H7 (cell line): Measurements from ENCODE around the gene CREBRF. TPM values are rescaled to one million over a fixed set of nuclear protein-coding genes. Genes with fewer than 3 reads are reported as not detected.
A peak's percentile ranks its signal among the peaks of the same experiment; 100 is the strongest.
"Not testable (repeated sequence)": the region's sequence is repeated elsewhere in the genome, so short reads cannot be mapped to it uniquely, and the experiment has no call there.

Experiments
- DNase-seq: peaks from one replicate; pipeline ENCODE4 v3.0.0; 2012
- H3K27me3 ChIP-seq: 2 replicates; pipeline ENCODE4 v1.6.0; 2011; ENCODE audit warnings: mild to moderate bottlenecking, low read length; ENCODE audit not compliant: control insufficient read depth, insufficient read depth
- H3K36me3 ChIP-seq: replicated peaks from 2 replicates; pipeline ENCODE4 v1.5.1; 2011; ENCODE audit warnings: low read length; ENCODE audit not compliant: control insufficient read depth, insufficient read depth
- H3K4me3 ChIP-seq: 2 replicates; pipeline ENCODE4 v1.5.1; 2011; ENCODE audit warnings: low read depth, mild to moderate bottlenecking, control low read depth, low read length, moderate library complexity; ENCODE audit not compliant: insufficient read depth
- total RNA-seq: library from RNA; depleted of rRNA; stranded (reverse); fragments of >200 nt; shearing (Covaris generic); gene quantifications from 2 replicates; pipeline ENCODE4 v1.2.3, GENCODE V29; 2014

Gene CREBRF
- total RNA-seq, 1 experiment from 2014 or later: 8.7 TPM

- H3K27me3 ChIP-seq: no peaks in the 10 kb centered on the region
- no peaks in the 10 kb centered on the region; the same call in 1 of the 2 replicates for H3K36me3 ChIP-seq
- H3K4me3 ChIP-seq: no peak overlapping the region
- no peak for DNase-seq
Measured at GRCh38 chr5:173091981-173092380, 35.8 kb downstream of the CREBRF start.

GRCh38 chr5:173093606-173094005 is 37.5 kb downstream of the CREBRF start:
- H3K27me3 ChIP-seq: no peaks in the 10 kb centered on the region
- H3K4me3 ChIP-seq: no peak overlapping the region
- H3K36me3 ChIP-seq: no peaks in the 10 kb centered on the region; the same call in 1 of the 2 replicates
- DNase-seq: no peak

DNA sequence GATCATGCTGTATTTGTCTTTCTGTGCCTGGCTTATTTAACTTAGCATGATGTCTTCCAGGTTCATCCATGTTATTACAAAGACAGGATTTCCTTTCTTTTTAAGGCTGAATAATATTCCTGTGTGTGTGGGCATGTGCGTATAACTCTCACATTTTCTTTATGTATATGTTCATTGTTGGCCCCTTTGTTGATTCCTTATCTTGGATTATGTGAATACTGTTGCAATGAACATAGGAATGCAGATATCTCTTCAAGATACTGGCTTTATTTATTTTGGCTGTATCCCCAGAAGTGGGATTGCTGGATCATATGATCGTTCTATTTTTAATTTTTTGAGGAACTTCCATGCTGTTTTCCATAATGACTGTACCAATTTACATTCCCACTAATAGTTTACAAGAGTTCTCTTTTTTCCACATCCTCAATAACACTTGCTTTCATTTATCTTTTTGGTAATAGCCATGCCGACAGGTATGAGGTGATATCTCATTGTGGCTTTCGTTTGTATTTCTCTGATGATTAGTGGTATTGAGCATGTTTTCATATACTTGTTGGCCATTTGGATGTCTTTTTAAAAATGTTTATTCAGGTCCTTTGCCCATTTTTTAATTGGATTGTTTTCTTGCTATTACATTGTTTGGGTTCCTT is 38.0 kb downstream of the CREBRF start:
- H3K36me3 ChIP-seq: no peaks in the 10 kb centered on the region; the same call in 1 of the 2 replicates
- no peak overlapping the region for H3K4me3 ChIP-seq
- no peaks in the 10 kb centered on the region for H3K27me3 ChIP-seq
- DNase-seq: no peak

- DNase-seq: no peak
- Histone ChIP-seq H3K4me3 (no peak overlapping the region), H3K27me3 (no peaks in the 10 kb centered on the region), H3K36me3 (no peaks in the 10 kb centered on the region)
Measured at GRCh38 chr5:173098787-173099186, 42.6 kb downstream of the CREBRF start.

DNA sequence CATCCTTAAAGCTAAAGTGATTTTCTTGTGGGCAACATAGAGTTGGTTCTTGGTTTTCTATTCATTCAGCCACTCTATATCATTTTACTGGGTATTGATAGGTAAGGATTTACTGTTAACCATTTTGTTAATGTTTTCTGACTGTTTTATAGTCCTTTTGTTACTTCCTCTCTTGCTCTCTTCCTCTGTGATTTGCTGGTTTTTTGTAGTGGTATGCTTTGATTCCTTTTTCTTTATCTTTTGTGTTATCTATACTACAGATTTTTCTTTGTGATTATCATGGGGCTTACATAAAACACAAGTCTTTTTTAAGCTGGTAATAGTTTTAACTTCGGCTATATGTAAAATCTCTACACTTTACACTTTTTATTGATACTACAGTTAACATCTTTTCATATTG is 43.3 kb downstream of the CREBRF start:
- H3K36me3 ChIP-seq: no peaks in the 10 kb centered on the region
- H3K27me3 ChIP-seq: no peaks in the 10 kb centered on the region
- no peak overlapping the region for H3K4me3 ChIP-seq
- DNase-seq: no peak

GRCh38 chr5:173101245-173101644 is 45.1 kb downstream of the CREBRF start:
- Histone ChIP-seq H3K4me3 (no peak overlapping the region), H3K36me3 (no peaks in the 10 kb centered on the region), H3K27me3 (no peaks in the 10 kb centered on the region)
- DNase-seq: no peak

GRCh38 chr5:173103411-173103810 is 47.3 kb downstream of the CREBRF start:
- no peak overlapping the region for H3K4me3 ChIP-seq
- H3K36me3 ChIP-seq: no peaks in the 10 kb centered on the region
- no peaks in the 10 kb centered on the region for H3K27me3 ChIP-seq
- no peak for DNase-seq

GRCh38 chr5:173108914-173109313 is 52.8 kb downstream of the CREBRF start:
- no peak overlapping the region for H3K4me3 ChIP-seq
- peak; percentile 32 for DNase-seq
- no peaks in the 10 kb centered on the region for H3K36me3 ChIP-seq
- H3K27me3 ChIP-seq: no peaks in the 10 kb centered on the region

GRCh38 chr5:173114536-173114935 is 58.4 kb downstream of the CREBRF start:
- H3K36me3 ChIP-seq: no peaks in the 10 kb centered on the region
- DNase-seq: no peak
- no peaks in the 10 kb centered on the region for H3K27me3 ChIP-seq
- H3K4me3 ChIP-seq: no peak overlapping the region

GRCh38 chr5:173119719-173120118 is 63.6 kb downstream of the CREBRF start:
- DNase-seq: no peak
- no peaks in the 10 kb centered on the region for H3K36me3 ChIP-seq
- H3K4me3 ChIP-seq: no peak overlapping the region
- H3K27me3 ChIP-seq: no peaks in the 10 kb centered on the region

DNA sequence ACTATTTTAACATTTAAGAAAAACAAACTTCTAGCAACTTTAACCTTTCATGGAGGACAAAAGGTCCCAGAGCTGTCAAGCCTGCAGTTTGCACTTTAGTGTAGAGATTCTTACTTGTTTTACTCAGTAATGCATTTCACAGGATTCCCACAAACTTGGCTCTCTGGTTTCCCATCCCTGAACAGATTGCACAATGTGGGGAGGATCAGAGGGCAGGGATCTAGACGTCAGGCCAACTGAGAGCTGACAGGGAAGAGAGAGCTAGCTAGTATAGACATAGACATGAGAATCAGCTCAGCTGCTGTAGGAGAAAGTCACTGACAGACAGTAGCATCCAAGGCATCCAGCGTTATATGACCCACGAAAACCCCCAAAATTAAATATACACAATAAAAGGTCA is 67.3 kb downstream of the CREBRF start:
- Histone ChIP-seq H3K36me3 (no peaks in the 10 kb centered on the region), H3K4me3 (no peak overlapping the region), H3K27me3 (no peaks in the 10 kb centered on the region)
- no peak for DNase-seq

- H3K4me3 ChIP-seq, H3K27me3 ChIP-seq, H3K36me3 ChIP-seq, DNase-seq: not testable (repeated sequence)
Measured at GRCh38 chr5:173132166-173132565, 76.0 kb downstream of the CREBRF start.

GRCh38 chr5:173138707-173139106 is 82.6 kb downstream of the CREBRF start:
- no peaks in the 10 kb centered on the region for H3K36me3 ChIP-seq
- H3K27me3 ChIP-seq: no peaks in the 10 kb centered on the region
- H3K4me3 ChIP-seq: no peak overlapping the region
- DNase-seq: no peak

DNA sequence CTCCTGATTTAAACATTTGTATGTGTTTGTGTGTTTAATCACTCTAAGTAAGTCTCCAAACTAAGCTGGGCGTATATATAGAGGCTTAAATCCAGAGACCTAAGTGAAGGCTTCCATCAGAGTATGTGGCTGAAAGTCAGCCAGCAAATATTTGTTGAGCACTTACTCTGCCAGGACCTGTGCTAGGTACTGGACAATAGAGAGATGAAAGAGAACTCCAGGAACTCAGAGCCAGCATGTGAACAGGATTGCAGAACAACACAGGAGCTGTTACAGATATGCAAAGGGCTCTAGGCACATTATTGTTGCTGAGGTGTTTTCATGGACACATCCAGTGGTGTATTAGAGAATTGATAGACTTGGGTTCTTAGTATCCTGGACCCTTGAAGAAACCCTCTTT is 83.5 kb downstream of the CREBRF start:
- no peak for DNase-seq
- H3K27me3 ChIP-seq: no peaks in the 10 kb centered on the region
- no peak overlapping the region for H3K4me3 ChIP-seq
- H3K36me3 ChIP-seq: no peaks in the 10 kb centered on the region

- no peak overlapping the region for H3K4me3 ChIP-seq
- no peaks in the 10 kb centered on the region for H3K27me3 ChIP-seq
- H3K36me3 ChIP-seq: no peaks in the 10 kb centered on the region
- no peak for DNase-seq
Measured at GRCh38 chr5:173140769-173141168, 84.6 kb downstream of the CREBRF start.

DNA sequence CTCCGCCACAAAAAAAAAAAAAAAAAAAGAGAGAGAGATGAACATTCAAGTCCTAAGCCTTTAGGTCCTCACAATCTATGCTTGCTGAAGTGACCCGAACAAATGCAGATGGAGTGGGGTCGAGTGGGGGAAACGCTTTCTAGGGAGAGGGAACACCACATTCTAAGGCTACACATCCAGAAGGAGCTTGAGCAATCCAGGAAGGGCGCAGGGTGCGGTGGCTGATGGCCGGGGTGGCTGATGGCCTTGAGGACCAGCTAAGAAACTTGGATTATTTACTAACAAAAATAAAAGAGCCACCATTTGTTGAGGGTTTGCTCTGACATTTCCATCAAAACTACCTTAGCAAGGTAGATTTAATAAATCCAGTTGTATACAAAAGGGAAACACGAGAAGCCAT is 87.4 kb downstream of the CREBRF start:
- no peak for DNase-seq
- H3K4me3 ChIP-seq: no peak overlapping the region
- H3K36me3 ChIP-seq: peaks cover 2% of the 10 kb centered on the region
- no peaks in the 10 kb centered on the region for H3K27me3 ChIP-seq
